GM10266 (cell line): ENCODE data around the gene AUH.
"Not testable (repeated sequence)": the region's sequence is repeated elsewhere in the genome, so short reads cannot be mapped to it uniquely, and the experiment has no call there.

ENCODE experiments used
- DNase-seq: peaks from one replicate; pipeline ENCODE4 v3.0.0; 2012; ENCODE audit errors: extremely low spot score
- CTCF ChIP-seq: IDR thresholded peaks from 2 replicates; pipeline ENCODE4 v1.5.1; 2012; ENCODE audit warnings: mild to moderate bottlenecking, low read depth; ENCODE audit not compliant: control insufficient read depth, insufficient read depth; ENCODE audit errors: missing control alignments

Gene AUH

GRCh38 chr9:91378695-91379127 is 17.0 kb upstream of the AUH start:
- TF ChIP-seq CTCF, result no peak
- no peak for DNase-seq

- not testable (repeated sequence) for DNase-seq
These were observed 16.3 kb upstream of the AUH start for GRCh38 chr9:91378054-91378453.

- DNase-seq, result no peak
- TF ChIP-seq CTCF, result no peak
These were observed 14.5 kb upstream of the AUH start for GRCh38 chr9:91376239-91376638.

GRCh38 chr9:91374939-91375338 is 13.2 kb upstream of the AUH start:
- no peak for DNase-seq
- TF ChIP-seq CTCF, result no peak

- DNase-seq, result no peak
- no peak for TF ChIP-seq CTCF
These were observed 10.2 kb upstream of the AUH start for GRCh38 chr9:91371894-91372293.

GRCh38 chr9:91370006-91370405 is 8.3 kb upstream of the AUH start:
- not testable (repeated sequence) for DNase-seq

- no peak for TF ChIP-seq CTCF
These were observed 3.0 kb upstream of the AUH start for GRCh38 chr9:91364702-91365101.

GRCh38 chr9:91364005-91364404 is 2.3 kb upstream of the AUH start:
- TF ChIP-seq CTCF, result no peak
- no peak for DNase-seq

More at GRCh38 chr9:91364702-91365101, 3.0 kb upstream of the AUH start:
- no peak for DNase-seq

GRCh38 chr9:91362051-91362611 is 413 bp upstream of the AUH start:
- TF ChIP-seq CTCF, result no peak
- peak; percentile 16 for DNase-seq
